Muscle of leg (tissue), 11 donors: ENCODE data around the gene AVPI1. TPM values are rescaled to one million over a fixed set of nuclear protein-coding genes. Genes with fewer than 3 reads are reported as not detected.
"Not testable (repeated sequence)": the region's sequence is repeated elsewhere in the genome, so short reads cannot be mapped to it uniquely, and the experiment has no call there.

Experiments
- DNase-seq: peaks from one replicate; pipeline ENCODE4 v3.0.0; 2013
- H3K27ac ChIP-seq: one replicate; pipeline ENCODE4 v1.5.1; 2013; ENCODE audit warnings: mild to moderate bottlenecking, low read length, control low read depth
- H3K27me3 ChIP-seq: one replicate; pipeline ENCODE4 v1.6.1; 2013; ENCODE audit warnings: low read length; ENCODE audit not compliant: control insufficient read depth, insufficient read depth
- H3K36me3 ChIP-seq: one replicate; pipeline ENCODE4 v1.6.1; 2013; ENCODE audit warnings: low read length; ENCODE audit not compliant: control insufficient read depth, insufficient read depth
- H3K4me1 ChIP-seq: one replicate; pipeline ENCODE4 v1.6.1; 2013; ENCODE audit warnings: low read length; ENCODE audit not compliant: control insufficient read depth, insufficient read depth
- H3K4me3 ChIP-seq: one replicate; pipeline ENCODE4 v1.5.1; 2013; ENCODE audit warnings: low read length, control low read depth
- H3K9me3 ChIP-seq: replicated peaks from 2 replicates; pipeline ENCODE4 v1.6.1; 2013; ENCODE audit warnings: low read depth, low read length; ENCODE audit not compliant: control insufficient read depth
- WGBS: methylation state at CpG from one replicate; pipeline ENCODE4 v1.1.5; 2013; ENCODE audit warnings: missing lambda C conversion rate; ENCODE audit not compliant: insufficient coverage; 5-methylcytosine and 5-hydroxymethylcytosine counted together
- polyA plus RNA-seq, 8 donors: library from polyadenylated mRNA; unstranded; fragments of 120-200 nt; gene quantifications; one replicate each; pipeline versions ENCODE4 v1.2.1 to v1.2.3, GENCODE V29; 2013; ENCODE audit warnings: inconsistent platforms in 1 of 8, low replicate concordance in 1 of 8; ENCODE audit not compliant: insufficient read length in 8 of 8, insufficient read depth in 1 of 8
- total RNA-seq: library from RNA; stranded (reverse); fragments of 120-200 nt; gene quantifications from one replicate; pipeline ENCODE4 v1.2.4, GENCODE V29; 2013

The AVPI1 gene
- total and polyA plus RNA-seq, 9 donors, result 3.2 to 10.2 (median 6.0) TPM

GRCh38 chr10:97703398-97704067 lies 16.5 kb upstream of the AVPI1 start:
- no peak for DNase-seq
- WGBS, result 87% methylated on average over 5 of the region's 7 CpGs
- Histone ChIP-seq H3K4me1 (no peaks in the 10 kb centered on the region), H3K9me3 (no peaks in the 10 kb centered on the region), H3K4me3 (no peak overlapping the region), H3K27ac (no peak overlapping the region), H3K27me3 (no peaks in the 10 kb centered on the region), H3K36me3 (no peaks in the 10 kb centered on the region)

GRCh38 chr10:97701438-97702069 lies 14.5 kb upstream of the AVPI1 start:
- Histone ChIP-seq H3K4me3 (no peak overlapping the region), H3K27ac (no peak overlapping the region), H3K4me1 (no peaks in the 10 kb centered on the region), H3K36me3 (no peaks in the 10 kb centered on the region), H3K9me3 (no peaks in the 10 kb centered on the region), H3K27me3 (no peaks in the 10 kb centered on the region)
- WGBS, result 62% methylated on average over 7 of the region's 12 CpGs
- DNase-seq, result peak; percentile 85

GRCh38 chr10:97698072-97698655 lies 11.1 kb upstream of the AVPI1 start:
- H3K27ac ChIP-seq, DNase-seq, H3K4me3 ChIP-seq, H3K4me1 ChIP-seq, H3K9me3 ChIP-seq, H3K36me3 ChIP-seq, H3K27me3 ChIP-seq: not testable (repeated sequence)
- WGBS, result 61% methylated on average over 7 of the region's 11 CpGs

GRCh38 chr10:97690133-97690532 lies 3.1 kb upstream of the AVPI1 start:
- Histone ChIP-seq H3K9me3 (peaks cover 2% of the 10 kb centered on the region), H3K4me3 (no peak overlapping the region), H3K27me3 (no peaks in the 10 kb centered on the region), H3K4me1 (peaks cover 28% of the 10 kb centered on the region), H3K27ac (no peak overlapping the region), H3K36me3 (no peaks in the 10 kb centered on the region)
- no CpG with 5 or more reads among the region's 3 CpGs for WGBS
- DNase-seq, result no peak

GRCh38 chr10:97689559-97690020 lies 2.5 kb upstream of the AVPI1 start:
- Histone ChIP-seq H3K4me1 (peaks cover 29% of the 10 kb centered on the region), H3K4me3 (no peak overlapping the region), H3K36me3 (no peaks in the 10 kb centered on the region), H3K9me3 (peaks cover 2% of the 10 kb centered on the region), H3K27me3 (no peaks in the 10 kb centered on the region), H3K27ac (no peak overlapping the region)
- WGBS, result 74% methylated on average over 3 of the region's 5 CpGs
- DNase-seq, result no peak

- Histone ChIP-seq H3K27ac (peak overlapping the region; percentile 93), H3K4me1 (peaks cover 40% of the 10 kb centered on the region), H3K36me3 (no peaks in the 10 kb centered on the region), H3K4me3 (peak overlapping the region; percentile 72), H3K9me3 (no peaks in the 10 kb centered on the region), H3K27me3 (no peaks in the 10 kb centered on the region)
- WGBS, result 23% methylated on average over 11 of the region's 14 CpGs
- DNase-seq, result peak; percentile 22
Measured at GRCh38 chr10:97687785-97688781, 1.0 kb upstream of the AVPI1 start.

- Histone ChIP-seq H3K27ac (peak overlapping the region; percentile 90), H3K27me3 (no peaks in the 10 kb centered on the region), H3K4me3 (peak overlapping the region; percentile 72), H3K9me3 (no peaks in the 10 kb centered on the region), H3K4me1 (peaks cover 43% of the 10 kb centered on the region), H3K36me3 (no peaks in the 10 kb centered on the region)
- DNase-seq, result peak; percentile 32
- 10% methylated on average over 9 of the region's 14 CpGs for WGBS
Measured at GRCh38 chr10:97686301-97686961, 610 bp downstream of the AVPI1 start.

- peak overlapping the region; percentile 62 for H3K27ac ChIP-seq
- no peaks in the 10 kb centered on the region for H3K9me3 ChIP-seq
- peaks cover 43% of the 10 kb centered on the region for H3K4me1 ChIP-seq
- no peak overlapping the region for H3K4me3 ChIP-seq
- 50% methylated on average over 2 of the region's 2 CpGs for WGBS
- H3K36me3 ChIP-seq, result no peaks in the 10 kb centered on the region
- no peaks in the 10 kb centered on the region for H3K27me3 ChIP-seq
- DNase-seq, result peak; percentile 38
Measured at GRCh38 chr10:97685395-97685958, 1.6 kb downstream of the AVPI1 start.

GRCh38 chr10:97684866-97685394 lies 2.1 kb downstream of the AVPI1 start:
- H3K36me3 ChIP-seq, result no peaks in the 10 kb centered on the region
- no peaks in the 10 kb centered on the region for H3K9me3 ChIP-seq
- no peak overlapping the region for H3K27ac ChIP-seq
- 100% methylated on average over 1 of the region's 5 CpGs for WGBS
- peaks cover 43% of the 10 kb centered on the region for H3K4me1 ChIP-seq
- no peaks in the 10 kb centered on the region for H3K27me3 ChIP-seq
- H3K4me3 ChIP-seq, result no peak overlapping the region
- DNase-seq, result no peak
